Measurements from ENCODE around the gene HMOX1.

- TF ChIP-seq CTCF (IDR thresholded peaks at IDR 0.05) (no peak), POLR2AphosphoS5 (IDR thresholded peaks at IDR 0.05) (no peak)
Observed at GRCh38 chr22:35363566-35364086, 17.3 kb upstream of the HMOX1 start.

All from suprapubic skin (tissue), 3 donors.